ENCODE results near the gene SEC62. TPM values are rescaled to one million over a fixed set of nuclear protein-coding genes. Genes with fewer than 3 reads are reported as not detected.
A peak's percentile ranks its signal among the peaks of the same experiment; 100 is the strongest.

Gene SEC62
- total RNA-seq, 1 donor from 2014 or later = 34.8 TPM

GRCh38 chr3:169984292-169984691 lies 17.7 kb downstream of the SEC62 start:
- no peak for TF ChIP-seq CTCF (conservative IDR thresholded peaks at IDR 0.05; ENCODE audit: low read depth, low read length)
- no peak overlapping the region for H3K4me3 ChIP-seq (ENCODE audit: low read depth, low read length)
- DNase-seq (ENCODE audit: low read depth) = no peak

GRCh38 chr3:169990431-169990830 lies 23.8 kb downstream of the SEC62 start:
- H3K4me3 ChIP-seq (ENCODE audit: low read depth, low read length) = no peak overlapping the region
- TF ChIP-seq CTCF (conservative IDR thresholded peaks at IDR 0.05; ENCODE audit: low read depth, low read length) = no peak
- DNase-seq (ENCODE audit: low read depth) = no peak

- TF ChIP-seq CTCF (conservative IDR thresholded peaks at IDR 0.05; ENCODE audit: low read depth, low read length) = no peak
- DNase-seq (ENCODE audit: low read depth) = no peak
Measured at GRCh38 chr3:169992156-169992555, 25.5 kb downstream of the SEC62 start.

GRCh38 chr3:169992781-169993180 lies 26.2 kb downstream of the SEC62 start:
- DNase-seq (ENCODE audit: low read depth) = no peak
- no peak overlapping the region for H3K4me3 ChIP-seq (ENCODE audit: low read depth, low read length)
- TF ChIP-seq CTCF (conservative IDR thresholded peaks at IDR 0.05; ENCODE audit: low read depth, low read length) = no peak

More at GRCh38 chr3:169992156-169992555, 25.5 kb downstream of the SEC62 start:
- H3K4me3 ChIP-seq (ENCODE audit: low read depth, low read length) = no peak overlapping the region

- no peak for TF ChIP-seq CTCF (conservative IDR thresholded peaks at IDR 0.05; ENCODE audit: low read depth, low read length)
- DNase-seq (ENCODE audit: low read depth) = no peak
- no peak overlapping the region for H3K4me3 ChIP-seq (ENCODE audit: low read depth, low read length)
Measured at GRCh38 chr3:169993761-169994160, 27.2 kb downstream of the SEC62 start.

- TF ChIP-seq CTCF (conservative IDR thresholded peaks at IDR 0.05; ENCODE audit: low read depth, low read length) = no peak
- DNase-seq (ENCODE audit: low read depth) = no peak
- H3K4me3 ChIP-seq (ENCODE audit: low read depth, low read length) = no peak overlapping the region
Measured at GRCh38 chr3:169996063-169996462, 29.5 kb downstream of the SEC62 start.

GRCh38 chr3:169998668-169999131 lies 32.1 kb downstream of the SEC62 start:
- TF ChIP-seq CTCF (conservative IDR thresholded peaks at IDR 0.05; ENCODE audit: low read depth, low read length) = no peak
- no peak overlapping the region for H3K4me3 ChIP-seq (ENCODE audit: low read depth, low read length)
- DNase-seq (ENCODE audit: low read depth) = peak; percentile 23
